GM12865 (cell line): ENCODE results near the gene AP3B1.
"Not testable (repeated sequence)": the region's sequence is repeated elsewhere in the genome, so short reads cannot be mapped to it uniquely, and the experiment has no call there.

Experiments used
- DNase-seq: peaks from one replicate; pipeline ENCODE4 v3.0.0; 2010; ENCODE audit warnings: low read depth
- H3K4me3 ChIP-seq: 2 replicates; pipeline ENCODE4 v1.5.1; 2011; ENCODE audit warnings: mild to moderate bottlenecking, low read depth, low read length, control low read depth
- CTCF ChIP-seq: IDR thresholded peaks from 2 replicates; pipeline ENCODE4 v1.5.1; 2011; ENCODE audit warnings: low read length, control low read depth, low read depth, inconsistent platforms; ENCODE audit not compliant: insufficient read depth; ENCODE audit errors: missing control alignments

Gene AP3B1

GRCh38 chr5:78056053-78056452, 238.4 kb downstream of the AP3B1 start:
- no peak for TF ChIP-seq CTCF
- H3K4me3 ChIP-seq = no peak overlapping the region
- no peak for DNase-seq

GRCh38 chr5:78050888-78051287, 243.6 kb downstream of the AP3B1 start:
- no peak for TF ChIP-seq CTCF
- H3K4me3 ChIP-seq = no peak overlapping the region
- no peak for DNase-seq

DNA sequence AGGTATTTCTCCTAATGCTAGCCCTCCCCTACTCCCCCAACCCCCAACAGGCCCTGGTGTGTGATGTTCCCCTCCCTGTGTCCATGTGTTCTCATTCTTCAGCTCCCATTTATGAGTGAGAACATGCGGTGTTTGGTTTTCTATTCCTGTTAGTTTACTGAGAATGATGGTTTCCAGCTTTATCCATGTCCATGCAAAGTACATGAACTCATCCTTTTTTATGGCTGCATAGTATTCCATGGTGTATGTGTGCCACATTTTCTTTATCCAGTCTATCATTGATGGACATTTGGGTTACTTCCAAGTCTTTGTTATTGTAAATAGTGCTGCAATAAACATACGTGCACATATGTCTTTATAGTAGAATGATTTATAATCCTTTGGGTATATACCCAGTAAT, 247.7 kb downstream of the AP3B1 start:
- not testable (repeated sequence) for H3K4me3 ChIP-seq

DNA sequence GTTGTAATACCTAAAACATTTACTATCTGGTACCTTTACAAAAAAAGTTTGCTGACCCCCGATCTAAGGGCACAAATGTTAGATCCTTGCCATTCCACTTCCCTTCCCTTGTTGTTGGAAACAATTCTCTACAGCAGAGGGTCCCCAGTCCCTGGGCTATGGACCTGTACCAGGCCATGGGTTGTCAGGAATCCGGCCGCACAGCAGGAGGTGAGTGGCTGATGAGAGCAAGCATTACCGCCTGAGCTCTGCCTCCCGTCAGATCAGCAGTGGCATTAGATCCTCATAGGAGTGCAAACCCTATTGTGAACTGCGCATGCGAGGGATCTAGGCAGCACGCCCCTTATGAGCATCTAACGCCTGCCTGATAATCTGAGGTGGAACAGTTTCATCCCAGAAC, 248.5 kb downstream of the AP3B1 start:
- no peak overlapping the region for H3K4me3 ChIP-seq
- no peak for TF ChIP-seq CTCF
- DNase-seq = no peak

More for the DNA sequence above, 247.7 kb downstream of the AP3B1 start:
- DNase-seq = not testable (repeated sequence)

GRCh38 chr5:78041805-78042204, 252.7 kb downstream of the AP3B1 start:
- H3K4me3 ChIP-seq = no peak overlapping the region
- no peak for TF ChIP-seq CTCF
- DNase-seq = no peak

DNA sequence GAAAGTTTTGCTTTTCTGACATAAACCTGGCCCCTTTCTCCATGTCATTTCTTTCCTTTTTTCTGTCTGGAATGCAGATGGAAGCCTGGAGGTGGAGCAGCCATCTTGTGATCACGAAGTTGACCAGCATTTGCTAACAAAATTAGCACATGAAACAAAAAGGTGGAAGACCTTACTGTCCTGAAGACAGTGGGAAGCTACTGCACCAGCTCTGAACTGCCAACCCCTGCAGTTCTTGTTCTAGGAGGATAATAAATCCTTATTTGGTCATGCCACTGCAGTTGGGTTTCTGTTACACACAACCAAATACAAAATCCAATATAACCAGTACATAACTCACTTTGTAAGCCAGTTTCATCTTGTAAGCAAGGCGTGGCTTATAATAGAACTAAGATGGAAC, 269.0 kb downstream of the AP3B1 start:
- H3K4me3 ChIP-seq = no peak overlapping the region
- DNase-seq = no peak
- no peak for TF ChIP-seq CTCF

GRCh38 chr5:78019744-78020143, 274.8 kb downstream of the AP3B1 start:
- no peak for TF ChIP-seq CTCF
- DNase-seq = no peak
- H3K4me3 ChIP-seq = no peak overlapping the region
